Smooth muscle cell (in vitro differentiated cells): Measurements from ENCODE around the gene ZMYND10. TPM values are rescaled to one million over a fixed set of nuclear protein-coding genes. Genes with fewer than 3 reads are reported as not detected.

ENCODE experiments used
- DNase-seq: peaks from one replicate; lab custom pipeline; 2025; ENCODE audit not compliant: unreplicated experiment; lab: John Stamatoyannopoulos, UW
- H2AFZ ChIP-seq: fragments of 200-600 bp; sonication (generic); 2 replicates; pipeline ENCODE4 v1.6.0; 2016; ENCODE audit warnings: antibody characterized with exemption, low read depth, mild to moderate bottlenecking
- H3F3A ChIP-seq: fragments of 200-600 bp; sonication (generic); 2 replicates; pipeline ENCODE4 v1.6.0; 2017; ENCODE audit warnings: antibody characterized with exemption, low read depth
- H3K27ac ChIP-seq: fragments of 200-600 bp; sonication (generic); 2 replicates; pipeline ENCODE4 v1.5.1; 2016; ENCODE audit warnings: low read depth, mild to moderate bottlenecking
- H3K27me3 ChIP-seq: fragments of 200-600 bp; sonication (generic); 2 replicates; pipeline ENCODE4 v1.6.1; 2016; ENCODE audit warnings: low read depth, mild to moderate bottlenecking
- H3K36me3 ChIP-seq: fragments of 200-600 bp; sonication (generic); 2 replicates; pipeline ENCODE4 v1.5.1; 2016; ENCODE audit warnings: low read depth
- H3K4me1 ChIP-seq: fragments of 200-600 bp; sonication (generic); 2 replicates; pipeline ENCODE4 v1.5.1; 2016; ENCODE audit warnings: low read depth
- H3K4me2 ChIP-seq: fragments of 200-600 bp; sonication (generic); 2 replicates; pipeline ENCODE4 v1.6.0; 2016; ENCODE audit warnings: mild to moderate bottlenecking
- H3K4me3 ChIP-seq: fragments of 200-600 bp; sonication (generic); 2 replicates; pipeline ENCODE4 v1.5.1; 2016; ENCODE audit warnings: mild to moderate bottlenecking
- H3K79me2 ChIP-seq: fragments of 200-600 bp; sonication (generic); 2 replicates; pipeline ENCODE4 v1.6.0; 2016; ENCODE audit warnings: low read depth, mild to moderate bottlenecking
- H3K9ac ChIP-seq: fragments of 200-600 bp; sonication (generic); 2 replicates; pipeline ENCODE4 v1.6.0; 2016; ENCODE audit warnings: low read depth
- H3K9me3 ChIP-seq: fragments of 200-600 bp; sonication (generic); replicated peaks from 2 replicates; pipeline ENCODE4 v1.5.1; 2016; ENCODE audit warnings: low read depth
- H4K20me1 ChIP-seq: fragments of 200-600 bp; sonication (generic); 2 replicates; pipeline ENCODE4 v1.6.0; 2016; ENCODE audit warnings: low read depth
- CTCF ChIP-seq: fragments of 200-600 bp; sonication (generic); IDR thresholded peaks from 2 replicates; pipeline ENCODE4 v1.5.1; 2017; ENCODE audit warnings: borderline replicate concordance, mild to moderate bottlenecking, antibody characterized with exemption; ENCODE audit not compliant: insufficient read depth, poor library complexity, severe bottlenecking
- WGBS: methylation state at CpG from one replicate; pipeline ENCODE4 v1.1.7; 2016; ENCODE audit warnings: low lambda C conversion rate; 5-methylcytosine and 5-hydroxymethylcytosine counted together
- polyA plus RNA-seq: library from polyadenylated mRNA; unstranded; fragments of >200 nt; fragmentation: Nextera tagmentation; extraction: Ambion mirVana; gene quantifications from 2 replicates; pipeline ENCODE4 v1.2.1, GENCODE V29; 2016
- total RNA-seq: library from RNA; depleted of rRNA; stranded (reverse); fragments of >200 nt; gene quantifications from 2 replicates; pipeline ENCODE4 v1.2.3, GENCODE V29; 2014

ZMYND10 gene
- total and polyA plus RNA-seq, 2 experiments from 2014 or later = 0.27 to 1.7 TPM

GRCh38 chr3:50369012-50369670 is 23.6 kb upstream of the ZMYND10 start:
- no peak overlapping the region for H3K9ac ChIP-seq
- no peak overlapping the region for H3K4me2 ChIP-seq
- TF ChIP-seq CTCF = no peak
- H4K20me1 ChIP-seq = no peaks in the 10 kb centered on the region
- no peaks in the 10 kb centered on the region for H3F3A ChIP-seq
- H3K4me3 ChIP-seq = no peak overlapping the region
- no peak for DNase-seq
- no peak overlapping the region for H3K27ac ChIP-seq
- H3K9me3 ChIP-seq = no peaks in the 10 kb centered on the region
- peaks cover 9% of the 10 kb centered on the region for H3K4me1 ChIP-seq
- H3K27me3 ChIP-seq = no peaks in the 10 kb centered on the region
- no peaks in the 10 kb centered on the region for H3K36me3 ChIP-seq
- 80% methylated on average over 9 of the region's 9 CpGs for WGBS
- H2AFZ ChIP-seq = no peak overlapping the region
- no peaks in the 10 kb centered on the region for H3K79me2 ChIP-seq

GRCh38 chr3:50365842-50366220 is 20.3 kb upstream of the ZMYND10 start:
- no peaks in the 10 kb centered on the region for H4K20me1 ChIP-seq
- DNase-seq = no peak
- WGBS = 74% methylated on average over 5 of the region's 5 CpGs
- no peak overlapping the region for H3K9ac ChIP-seq
- no peaks in the 10 kb centered on the region for H3K36me3 ChIP-seq
- H3K4me3 ChIP-seq = peak overlapping the region; percentile 60
- no peak for TF ChIP-seq CTCF
- H3F3A ChIP-seq = no peaks in the 10 kb centered on the region
- H3K79me2 ChIP-seq = no peaks in the 10 kb centered on the region
- H3K4me2 ChIP-seq = peak overlapping the region; percentile 83
- H3K4me1 ChIP-seq = peaks cover 3% of the 10 kb centered on the region
- H3K9me3 ChIP-seq = no peaks in the 10 kb centered on the region
- H3K27ac ChIP-seq = no peak overlapping the region
- H2AFZ ChIP-seq = no peak overlapping the region
- no peaks in the 10 kb centered on the region for H3K27me3 ChIP-seq

GRCh38 chr3:50365080-50365841 is 19.7 kb upstream of the ZMYND10 start:
- Histone ChIP-seq H3K36me3 (no peaks in the 10 kb centered on the region), H3K9me3 (no peaks in the 10 kb centered on the region), H4K20me1 (no peaks in the 10 kb centered on the region), H3K79me2 (no peaks in the 10 kb centered on the region), H3K4me1 (peaks cover 3% of the 10 kb centered on the region), H3K27me3 (no peaks in the 10 kb centered on the region), H2AFZ (peak overlapping the region; percentile 73), H3K9ac (peak overlapping the region; percentile 16), H3K27ac (no peak overlapping the region), H3K4me3 (peak overlapping the region; percentile 60), H3K4me2 (peak overlapping the region; percentile 83), H3F3A (no peaks in the 10 kb centered on the region)
- peak; percentile 64 for DNase-seq
- no peak for TF ChIP-seq CTCF
- WGBS = 7% methylated on average over 47 of the region's 53 CpGs
